RPMI7951 (cell line): ENCODE results near the gene FAM131C. TPM values are rescaled to one million over a fixed set of nuclear protein-coding genes. Genes with fewer than 3 reads are reported as not detected.

Experiments
- DNase-seq: peaks from one replicate; pipeline ENCODE4 v3.0.0-alpha.2; 2012; ENCODE audit warnings: low read depth
- total RNA-seq: library from RNA; depleted of rRNA; stranded (reverse); fragments of >200 nt; shearing (Covaris generic); gene quantifications from 2 replicates; pipeline ENCODE4 v1.2.3, GENCODE V29; 2014

Gene FAM131C
- total RNA-seq, 1 experiment from 2014 or later: not detected

- DNase-seq: no peak
Observed at GRCh38 chr1:16101623-16102022, 28.2 kb upstream of the FAM131C start.

DNA sequence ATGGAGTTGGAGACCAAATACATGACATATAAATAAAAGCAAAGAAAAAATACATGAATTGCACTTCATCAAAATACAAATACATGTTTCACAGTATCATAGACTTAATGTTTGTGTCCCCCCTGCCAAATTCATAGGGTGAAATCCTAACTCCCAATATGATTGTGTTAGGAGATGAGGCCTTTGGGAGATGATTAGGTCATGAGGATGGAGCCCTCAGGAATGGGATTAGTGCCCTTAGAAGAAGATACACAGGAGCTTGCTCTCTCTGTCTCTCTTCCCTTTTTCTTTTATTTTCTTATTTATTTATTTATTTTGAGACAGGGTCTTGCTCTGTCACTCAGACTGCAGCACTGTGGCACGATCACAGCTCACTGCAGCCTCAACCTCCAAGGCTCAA, 26.0 kb upstream of the FAM131C start:
- DNase-seq: no peak

GRCh38 chr1:16095447-16095846, 22.0 kb upstream of the FAM131C start:
- peak; percentile 49 for DNase-seq

- no peak for DNase-seq
Observed at GRCh38 chr1:16094453-16095158, 21.2 kb upstream of the FAM131C start.

GRCh38 chr1:16093611-16094010, 20.2 kb upstream of the FAM131C start:
- DNase-seq: peak; percentile 85

GRCh38 chr1:16092923-16093511, 19.6 kb upstream of the FAM131C start:
- DNase-seq: no peak

DNA sequence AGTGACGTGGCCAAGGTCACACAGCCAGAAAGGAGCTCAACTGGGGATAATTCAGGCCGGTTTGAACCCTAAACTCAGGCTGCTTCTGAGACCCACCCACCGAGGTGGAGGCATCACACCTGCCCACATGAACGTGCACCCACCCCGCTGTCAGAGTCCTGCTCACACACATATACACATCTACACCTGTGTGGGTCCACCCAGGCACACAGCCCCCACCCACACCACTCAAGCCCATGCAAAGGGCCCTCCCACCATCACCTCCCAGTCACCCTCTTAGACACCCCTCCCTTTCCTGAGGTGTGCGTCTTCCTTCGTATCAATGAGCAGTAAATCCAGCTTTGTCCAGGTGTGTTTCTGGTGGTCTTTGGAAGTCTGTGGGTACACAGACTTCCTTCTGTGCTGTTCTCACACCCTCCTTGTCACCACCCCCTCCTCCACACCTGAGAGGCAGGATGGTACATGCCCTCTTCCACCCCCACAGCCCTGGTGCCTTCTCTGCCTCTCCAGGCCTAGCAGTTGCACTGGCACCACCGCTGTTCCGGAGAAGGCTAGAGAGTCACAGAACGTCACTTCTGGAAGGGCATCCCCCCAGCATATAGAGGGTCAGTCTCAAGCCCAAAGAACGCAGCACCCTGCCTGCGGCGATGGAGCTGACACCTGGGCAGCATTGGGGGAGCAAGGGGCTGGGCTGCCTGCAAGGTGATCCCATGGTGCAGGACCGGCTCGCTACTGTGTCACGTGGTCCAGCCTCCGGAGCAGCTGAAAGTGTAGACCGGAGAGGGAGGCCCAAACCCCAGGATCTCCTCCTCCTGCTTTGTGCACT, 18.9 kb upstream of the FAM131C start:
- no peak for DNase-seq

DNA sequence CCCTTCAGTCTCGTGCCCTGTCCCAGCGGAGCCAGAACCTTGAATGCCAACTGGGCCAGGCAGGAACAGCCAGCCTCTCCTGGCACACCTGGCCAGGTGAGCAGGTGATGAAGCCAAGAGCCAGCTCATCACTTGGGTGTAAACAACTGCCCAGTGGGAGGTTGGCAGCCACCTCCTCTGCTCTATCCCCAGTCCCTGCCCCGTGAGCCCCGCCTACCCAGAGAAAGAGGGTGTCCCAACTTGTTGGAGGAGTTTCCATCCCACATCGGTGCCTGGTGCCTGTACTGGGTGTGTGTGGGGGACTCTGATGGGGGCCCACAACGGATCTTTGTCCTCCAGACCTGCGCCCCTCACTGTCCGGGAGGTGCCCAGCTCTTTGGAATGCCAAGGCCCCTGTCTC, 17.8 kb upstream of the FAM131C start:
- DNase-seq: no peak

DNA sequence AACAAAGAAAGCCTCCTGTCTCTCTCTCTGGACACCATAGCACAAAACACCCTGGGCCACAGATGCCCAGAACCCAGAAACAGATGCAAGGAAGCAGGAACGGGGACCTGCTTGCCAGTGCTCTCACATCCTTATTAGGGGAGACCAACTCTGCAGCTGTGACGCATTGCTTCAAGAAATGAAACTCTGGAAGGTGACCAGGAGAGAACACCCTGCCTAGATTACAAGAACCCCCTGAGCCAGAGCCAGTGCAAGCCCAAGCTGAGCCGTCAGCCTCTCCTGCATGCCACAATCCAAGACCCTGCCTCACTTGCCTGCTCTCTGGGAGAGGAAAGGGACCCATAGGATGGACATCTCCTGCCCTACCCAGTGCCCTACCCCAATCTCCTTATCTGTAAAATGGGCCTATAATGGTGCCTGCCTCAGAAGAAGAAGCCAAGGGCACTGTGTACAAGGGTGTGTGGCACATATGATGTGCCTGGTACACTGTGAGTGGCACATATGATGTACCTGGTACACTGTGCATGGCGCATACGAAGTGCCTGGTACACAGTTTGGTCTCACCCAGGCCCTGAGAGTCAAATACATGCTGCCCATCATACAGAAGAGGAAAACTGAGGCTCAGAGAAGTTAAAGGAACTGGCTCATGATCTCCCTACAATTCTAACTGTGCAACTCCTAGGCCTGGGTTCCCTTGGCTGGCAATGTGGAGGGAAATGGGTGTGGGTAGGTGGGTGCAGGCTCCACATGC, 16.8 kb upstream of the FAM131C start:
- DNase-seq: no peak

GRCh38 chr1:16088996-16089395, 15.5 kb upstream of the FAM131C start:
- DNase-seq: peak; percentile 78

- DNase-seq: no peak
Observed at GRCh38 chr1:16088351-16088911, 15.0 kb upstream of the FAM131C start.

- no peak for DNase-seq
Observed at GRCh38 chr1:16087733-16088132, 14.3 kb upstream of the FAM131C start.

DNA sequence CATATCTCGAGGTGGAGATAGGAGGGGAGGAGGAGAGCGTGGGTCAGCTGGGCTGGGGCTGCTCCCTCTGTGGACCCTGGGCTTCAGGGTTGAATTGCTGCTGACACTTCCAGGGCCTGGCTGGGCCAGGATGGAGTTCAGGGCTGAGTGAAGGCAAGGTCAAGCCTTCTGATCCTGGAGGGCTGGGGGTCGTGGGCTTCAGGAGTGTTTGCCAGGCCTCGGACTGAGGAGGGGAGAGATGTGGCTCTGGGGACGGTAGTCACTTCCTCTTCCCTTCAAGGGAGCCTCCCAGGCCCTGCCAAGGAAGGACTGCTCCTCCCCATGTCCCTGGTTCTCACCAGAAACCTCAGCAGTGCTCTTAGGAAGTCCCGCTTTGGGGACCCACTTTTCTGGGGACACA, 12.1 kb upstream of the FAM131C start:
- DNase-seq: no peak

- no peak for DNase-seq
Observed at GRCh38 chr1:16083486-16083885, 10.0 kb upstream of the FAM131C start.

DNA sequence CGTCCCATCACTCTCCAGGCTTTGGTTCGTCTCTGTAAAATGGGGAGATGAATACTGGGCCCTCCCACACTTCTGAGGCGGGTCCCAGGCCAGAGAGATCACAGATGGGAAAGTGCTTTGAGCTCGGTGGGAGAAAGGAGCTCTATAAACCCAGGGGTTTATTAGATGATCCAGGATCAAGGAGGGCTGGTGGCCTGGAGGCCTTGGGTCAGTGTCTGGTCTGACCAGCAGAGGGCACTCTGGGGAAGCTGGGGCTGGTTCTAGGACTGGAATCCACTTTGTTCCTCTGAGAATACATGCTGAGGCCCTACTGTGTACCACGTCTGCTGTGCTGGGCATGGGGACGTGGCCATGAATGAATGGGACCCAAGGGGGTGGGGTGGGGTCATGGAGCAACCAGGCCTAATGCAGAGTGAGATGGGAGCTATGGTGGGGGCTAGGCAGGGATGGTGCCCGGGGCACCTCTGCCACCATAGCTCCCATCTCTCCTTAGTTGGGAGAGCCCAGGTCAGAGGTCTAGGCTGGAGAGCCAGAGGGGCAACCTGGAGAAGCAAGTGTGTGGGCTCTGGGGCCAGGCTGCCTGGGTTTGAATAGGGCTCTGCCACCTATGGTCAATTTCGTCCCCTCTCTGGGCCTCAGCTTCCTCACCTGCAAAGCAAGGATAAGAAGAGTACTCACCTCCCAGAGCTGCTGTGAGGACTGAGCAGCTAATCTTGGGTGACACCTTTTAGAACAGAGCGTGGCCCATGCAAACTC, 9.0 kb upstream of the FAM131C start:
- DNase-seq: peak; percentile 55

DNA sequence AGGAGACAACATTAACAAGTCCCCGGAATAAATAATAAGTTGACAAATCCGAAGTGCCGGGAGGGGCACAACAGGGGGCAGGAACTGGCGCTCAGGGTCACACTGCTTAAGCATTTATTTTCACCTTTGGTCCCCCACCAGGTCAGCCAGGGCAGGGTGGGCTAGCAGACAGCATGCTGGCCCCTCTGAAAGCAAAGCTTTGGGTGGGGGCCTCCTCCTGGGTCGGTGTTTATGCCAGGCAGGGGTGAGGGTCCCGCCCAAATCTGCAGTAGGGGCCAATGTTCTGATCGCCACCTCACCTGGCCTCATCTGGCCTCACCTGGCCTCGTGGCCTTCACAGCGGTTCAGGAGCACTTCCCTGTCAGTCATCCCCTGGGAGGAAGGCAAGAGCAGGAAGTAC, 8.2 kb upstream of the FAM131C start:
- DNase-seq: no peak

GRCh38 chr1:16080422-16081150, 7.1 kb upstream of the FAM131C start:
- DNase-seq: no peak

- DNase-seq: peak; percentile 73
Observed at GRCh38 chr1:16078925-16079656, 5.6 kb upstream of the FAM131C start.

DNA sequence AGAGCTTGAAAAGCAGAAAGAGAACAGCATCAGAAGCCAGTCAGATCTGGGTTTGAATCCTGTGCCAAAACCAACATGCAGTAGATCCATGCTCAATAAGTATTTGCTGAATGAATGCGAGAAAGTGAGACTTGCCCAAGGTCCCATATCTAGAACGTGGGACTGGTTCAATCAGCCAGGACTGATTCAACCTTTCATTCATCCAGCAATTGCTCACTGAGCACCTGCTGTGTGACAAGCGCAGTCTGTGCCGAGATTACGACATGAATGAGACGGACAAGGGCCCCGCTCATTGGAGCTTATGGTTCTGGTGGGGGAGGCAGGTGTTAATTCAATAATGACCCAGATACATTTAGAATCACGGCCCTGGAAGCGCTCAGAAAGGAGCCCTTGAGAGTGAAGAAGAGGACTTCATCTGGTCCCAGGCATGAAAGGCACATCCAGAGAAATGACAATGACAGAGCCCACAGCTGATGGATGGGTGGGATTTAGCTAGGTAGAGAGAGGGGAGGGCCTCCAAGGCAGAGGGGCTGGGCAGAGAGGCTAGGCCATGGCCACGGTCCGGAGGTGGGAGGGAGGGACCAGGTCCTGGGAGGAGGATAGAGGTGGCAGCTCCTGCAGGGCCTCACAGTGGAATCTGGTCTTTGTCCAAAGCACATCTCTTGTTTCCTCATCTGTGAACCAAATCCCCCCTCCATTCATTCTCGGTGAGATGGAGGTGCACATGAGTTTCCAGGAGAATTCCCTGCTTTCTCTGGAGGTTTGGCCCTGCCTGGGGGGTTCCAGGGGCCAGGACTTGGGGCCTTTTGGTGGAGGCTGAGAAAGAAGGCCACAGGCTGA, 4.2 kb upstream of the FAM131C start:
- DNase-seq: no peak
